Transverse colon (tissue), 4 donors: ENCODE measurements around the gene ABCG8.

Source experiments
- POLR2AphosphoS5 ChIP-seq, 3 donors: sonication (generic); formaldehyde crosslinking; IDR thresholded peaks; one replicate each; pipeline ENCODE4 v1.6.1; 2016; ENCODE audit warnings: antibody characterized with exemption in 3 of 3
- TF ChIP-seq, protein P1 (sequence below), 5 experiments: fragments of 200-600 bp in 3 of 5; fragments of 450-650 bp in 2 of 5; sonication (generic) in 3 of 5; IDR thresholded peaks; 1 replicate in 2 of 5; 2 replicates in 3 of 5; pipeline ENCODE4 v1.5.1; 2016 to 2017; ENCODE audit warnings: antibody characterized with exemption in 5 of 5, inconsistent platforms in 3 of 5, mild to moderate bottlenecking in 2 of 5, moderate library complexity in 1 of 5

DNA sequence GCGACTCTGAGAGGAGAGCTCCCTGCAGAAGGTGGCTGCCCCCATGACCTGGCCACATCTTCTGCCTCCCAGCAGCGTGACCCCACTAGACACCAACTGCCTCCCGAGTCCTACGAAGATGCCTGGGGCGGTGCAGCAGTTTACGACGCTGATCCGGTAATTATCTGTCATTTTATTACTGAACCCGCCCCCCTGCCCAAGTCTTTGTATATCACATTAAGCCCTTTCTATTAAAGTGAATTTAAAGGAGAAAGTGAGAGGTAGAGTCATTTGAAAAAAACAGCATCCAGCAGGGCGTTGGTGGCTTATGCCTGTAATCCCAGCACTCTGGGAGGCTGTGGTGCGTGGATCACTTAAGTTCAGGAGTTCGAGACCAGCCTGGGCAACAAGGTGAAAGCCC, 33.4 kb downstream of the ABCG8 start:
- TF ChIP-seq, protein P1, sequence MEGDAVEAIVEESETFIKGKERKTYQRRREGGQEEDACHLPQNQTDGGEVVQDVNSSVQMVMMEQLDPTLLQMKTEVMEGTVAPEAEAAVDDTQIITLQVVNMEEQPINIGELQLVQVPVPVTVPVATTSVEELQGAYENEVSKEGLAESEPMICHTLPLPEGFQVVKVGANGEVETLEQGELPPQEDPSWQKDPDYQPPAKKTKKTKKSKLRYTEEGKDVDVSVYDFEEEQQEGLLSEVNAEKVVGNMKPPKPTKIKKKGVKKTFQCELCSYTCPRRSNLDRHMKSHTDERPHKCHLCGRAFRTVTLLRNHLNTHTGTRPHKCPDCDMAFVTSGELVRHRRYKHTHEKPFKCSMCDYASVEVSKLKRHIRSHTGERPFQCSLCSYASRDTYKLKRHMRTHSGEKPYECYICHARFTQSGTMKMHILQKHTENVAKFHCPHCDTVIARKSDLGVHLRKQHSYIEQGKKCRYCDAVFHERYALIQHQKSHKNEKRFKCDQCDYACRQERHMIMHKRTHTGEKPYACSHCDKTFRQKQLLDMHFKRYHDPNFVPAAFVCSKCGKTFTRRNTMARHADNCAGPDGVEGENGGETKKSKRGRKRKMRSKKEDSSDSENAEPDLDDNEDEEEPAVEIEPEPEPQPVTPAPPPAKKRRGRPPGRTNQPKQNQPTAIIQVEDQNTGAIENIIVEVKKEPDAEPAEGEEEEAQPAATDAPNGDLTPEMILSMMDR (IDR thresholded peaks at IDR 0.05), result no peak
- no peak for TF ChIP-seq POLR2AphosphoS5 (IDR thresholded peaks at IDR 0.05)
